C4-2B (cell line): Measurements from ENCODE around the gene GRB10.

Source experiments
- CTCF ChIP-seq: fragments of 450-650 bp; conservative IDR thresholded peaks from 2 replicates; pipeline ENCODE4 v1.5.1; 2017; ENCODE audit warnings: mild to moderate bottlenecking
- ZFX ChIP-seq: fragments of 450-650 bp; IDR thresholded peaks from 2 replicates; pipeline ENCODE4 v1.6.1; 2017

GRCh38 chr7:50637725-50638643, 144.7 kb downstream of the GRB10 start:
- TF ChIP-seq CTCF (no peak), ZFX (no peak)
